Activated CD8-positive, alpha-beta memory T cell treated with anti-CD3 and anti-CD28 coated beads, Interleukin-2, amount 10 ng/mL, durations not matched to agents 7 days and 5 days (primary cell): ENCODE data around the gene MAPK1. TPM values are rescaled to one million over a fixed set of nuclear protein-coding genes. Genes with fewer than 3 reads are reported as not detected.
"Not testable (repeated sequence)": the region's sequence is repeated elsewhere in the genome, so short reads cannot be mapped to it uniquely, and the experiment has no call there.

Experiments used
- ATAC-seq: fragments of 150-1000 bp; cut with Tn5 transposase; one replicate; pipeline ENCODE4 v1.10.0; 2021; ENCODE audit warnings: moderate library complexity
- CTCF ChIA-PET: fragments of 350-600 bp; sonication (Branson Sonifier 250); formaldehyde crosslinking; loops from one replicate; lab custom pipeline; 2021; ENCODE audit warnings: antibody characterized with exemption; lab: Charles Lee
- DNase-seq: peaks from one replicate; pipeline ENCODE4 v3.0.0-alpha.2; 2020
- H3K27ac Mint-ChIP-seq: one replicate; pipeline ENCODE4 v1.8.0; 2021; ENCODE audit warnings: mild to moderate bottlenecking, mixed read lengths
- H3K27me3 Mint-ChIP-seq: one replicate; pipeline ENCODE4 v1.8.0; 2021; ENCODE audit warnings: mixed read lengths
- H3K36me3 Mint-ChIP-seq: one replicate; pipeline ENCODE4 v1.8.0; 2021; ENCODE audit warnings: mild to moderate bottlenecking, mixed read lengths
- H3K4me1 Mint-ChIP-seq: one replicate; pipeline ENCODE4 v1.8.0; 2021; ENCODE audit warnings: mixed read lengths
- H3K4me3 Mint-ChIP-seq: one replicate; pipeline ENCODE4 v1.8.0; 2021; ENCODE audit warnings: mild to moderate bottlenecking, moderate library complexity, mixed read lengths
- H3K9me3 Mint-ChIP-seq: one replicate; pipeline ENCODE4 v1.8.0; 2022; ENCODE audit warnings: low read depth, mixed read lengths
- total RNA-seq, 2 experiments: library from RNA; stranded (reverse); gene quantifications; one replicate each; pipeline ENCODE4 v1.2.3, GENCODE V29; 2021

MAPK1 gene
- total RNA-seq, 2 experiments from 2014 or later = 110 to 112 TPM

DNA sequence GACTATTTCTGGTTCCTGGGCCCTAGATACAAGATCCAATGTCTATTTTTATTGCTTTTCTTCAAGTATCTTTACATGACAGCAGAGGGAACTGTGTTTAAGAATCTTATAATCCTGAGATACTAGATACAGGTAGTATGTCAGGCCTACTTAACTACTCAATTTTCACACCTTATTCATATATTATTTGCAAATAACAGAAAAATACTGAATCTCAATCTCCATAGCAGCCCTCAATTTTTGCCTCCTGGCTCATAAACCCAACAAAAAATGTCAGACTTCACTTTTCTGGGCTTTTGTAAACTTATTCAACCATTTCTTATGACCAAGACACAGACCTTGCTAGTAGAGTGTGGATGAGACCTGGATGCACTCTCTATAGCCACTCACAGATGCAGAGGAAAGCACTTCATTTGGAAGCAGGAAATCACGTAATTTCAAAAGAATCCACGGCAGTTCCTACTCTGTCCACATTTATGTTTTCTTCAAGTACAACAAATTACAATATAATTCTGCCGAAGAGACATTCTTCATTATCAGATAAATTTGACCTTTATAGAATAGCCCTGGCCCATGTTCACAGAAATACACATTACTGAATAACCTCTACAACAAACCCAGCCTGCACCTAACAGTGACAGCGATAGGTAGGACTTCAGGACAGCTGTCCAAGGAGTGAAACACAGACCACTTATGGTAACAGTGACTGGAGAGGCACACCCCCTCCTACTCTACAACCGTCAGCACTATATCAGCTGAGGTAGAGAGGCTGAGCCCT lies 69.8 kb downstream of the MAPK1 start:
- Mint-ChIP-seq H3K4me1 (no peaks in the 10 kb centered on the region), H3K4me3 (no peak overlapping the region), H3K9me3 (no peaks in the 10 kb centered on the region), H3K27ac (peak overlapping the region; percentile 1), H3K27me3 (no peaks in the 10 kb centered on the region), H3K36me3 (peaks cover 36% of the 10 kb centered on the region)
- CTCF ChIA-PET = no interaction called here
- no peak for DNase-seq
- no peak for ATAC-seq

DNA sequence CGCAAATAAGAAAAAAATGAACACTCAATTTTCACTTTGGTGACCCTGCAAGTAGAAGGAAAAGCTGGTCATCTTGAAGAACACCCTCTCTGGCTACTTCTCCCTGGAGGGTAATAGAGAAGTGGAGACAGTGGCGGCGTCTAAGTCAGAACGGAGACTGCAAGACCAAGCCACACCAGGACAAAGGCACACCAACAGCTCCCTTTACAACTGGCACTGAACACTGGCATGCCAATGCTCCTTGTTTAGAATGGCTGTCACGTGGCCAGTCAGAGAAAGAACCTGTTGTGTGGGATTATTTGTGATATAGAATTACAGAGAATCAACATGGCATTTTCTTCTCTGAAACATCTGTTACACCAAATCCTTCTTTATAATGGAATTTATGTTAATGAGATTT lies 70.6 kb downstream of the MAPK1 start:
- Mint-ChIP-seq H3K27me3 (no peaks in the 10 kb centered on the region), H3K36me3 (peaks cover 35% of the 10 kb centered on the region), H3K4me1 (peaks cover 5% of the 10 kb centered on the region), H3K4me3 (no peak overlapping the region), H3K9me3 (no peaks in the 10 kb centered on the region), H3K27ac (no peak overlapping the region)
- DNase-seq = no peak
- CTCF ChIA-PET = no interaction called here
- no peak for ATAC-seq

- Mint-ChIP-seq H3K27ac (no peak overlapping the region), H3K36me3 (peaks cover 33% of the 10 kb centered on the region), H3K9me3 (no peaks in the 10 kb centered on the region), H3K27me3 (no peaks in the 10 kb centered on the region), H3K4me1 (peaks cover 11% of the 10 kb centered on the region), H3K4me3 (no peak overlapping the region)
- ATAC-seq = no peak
- CTCF ChIA-PET = no interaction called here
- no peak for DNase-seq
Measured at GRCh38 chr22:21796231-21796630, 71.2 kb downstream of the MAPK1 start.

DNA sequence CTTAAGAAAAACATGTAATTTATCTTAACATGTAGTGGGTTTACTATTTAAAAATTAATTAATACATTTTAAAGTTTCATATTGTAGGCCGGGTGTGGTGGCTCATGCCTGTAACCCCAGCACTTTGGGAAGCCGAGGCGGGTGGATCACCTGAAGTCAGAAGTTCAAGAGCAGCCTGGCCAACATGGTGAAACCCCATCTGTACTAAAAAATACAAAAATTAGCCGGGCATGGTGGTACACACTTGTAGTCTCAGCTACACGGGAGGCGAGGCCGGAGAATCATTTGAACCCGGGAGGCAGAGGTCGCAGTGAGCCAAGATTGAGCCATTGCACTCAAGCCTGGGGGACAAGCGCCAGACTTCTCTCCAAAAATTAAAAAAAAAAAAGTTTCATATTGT lies 73.7 kb downstream of the MAPK1 start:
- H3K4me3 Mint-ChIP-seq, CTCF ChIA-PET, H3K9me3 Mint-ChIP-seq, ATAC-seq, H3K27me3 Mint-ChIP-seq, H3K27ac Mint-ChIP-seq, DNase-seq: not testable (repeated sequence)
- peaks cover 22% of the 10 kb centered on the region for H3K36me3 Mint-ChIP-seq
- H3K4me1 Mint-ChIP-seq = peaks cover 15% of the 10 kb centered on the region

- ATAC-seq (peak; percentile 70), DNase-seq (peak; percentile 50)
- CTCF ChIA-PET = no interaction called here
- Mint-ChIP-seq H3K4me1 (peaks cover 15% of the 10 kb centered on the region), H3K27ac (peak overlapping the region; percentile 53), H3K4me3 (no peak overlapping the region), H3K9me3 (no peaks in the 10 kb centered on the region), H3K27me3 (no peaks in the 10 kb centered on the region), H3K36me3 (peaks cover 24% of the 10 kb centered on the region)
Measured at GRCh38 chr22:21791635-21792625, 75.5 kb downstream of the MAPK1 start.

GRCh38 chr22:21790849-21791610 lies 76.4 kb downstream of the MAPK1 start:
- not testable (repeated sequence) for H3K4me3 Mint-ChIP-seq, H3K27me3 Mint-ChIP-seq, DNase-seq, H3K9me3 Mint-ChIP-seq
- Mint-ChIP-seq H3K4me1 (peaks cover 16% of the 10 kb centered on the region), H3K27ac (peak overlapping the region; percentile 53), H3K36me3 (peaks cover 21% of the 10 kb centered on the region)
- CTCF ChIA-PET = interaction anchor here (1.0 kb wide), 1 partner anchor 78 kb away, joined by 3 read pairs; no protein-coding TSS in a partner anchor
- peak; percentile 36 for ATAC-seq

GRCh38 chr22:21790359-21790758 lies 77.1 kb downstream of the MAPK1 start:
- CTCF ChIA-PET = interaction anchor here (1.0 kb wide), 1 partner anchor 77 kb away, joined by 3 read pairs; no protein-coding TSS in a partner anchor
- no peak overlapping the region for H3K4me3 Mint-ChIP-seq
- H3K36me3 Mint-ChIP-seq = peaks cover 22% of the 10 kb centered on the region
- H3K27me3 Mint-ChIP-seq = no peaks in the 10 kb centered on the region
- DNase-seq (no peak), ATAC-seq (no peak)
- peaks cover 18% of the 10 kb centered on the region for H3K4me1 Mint-ChIP-seq
- H3K27ac Mint-ChIP-seq = no peak overlapping the region
- no peaks in the 10 kb centered on the region for H3K9me3 Mint-ChIP-seq

DNA sequence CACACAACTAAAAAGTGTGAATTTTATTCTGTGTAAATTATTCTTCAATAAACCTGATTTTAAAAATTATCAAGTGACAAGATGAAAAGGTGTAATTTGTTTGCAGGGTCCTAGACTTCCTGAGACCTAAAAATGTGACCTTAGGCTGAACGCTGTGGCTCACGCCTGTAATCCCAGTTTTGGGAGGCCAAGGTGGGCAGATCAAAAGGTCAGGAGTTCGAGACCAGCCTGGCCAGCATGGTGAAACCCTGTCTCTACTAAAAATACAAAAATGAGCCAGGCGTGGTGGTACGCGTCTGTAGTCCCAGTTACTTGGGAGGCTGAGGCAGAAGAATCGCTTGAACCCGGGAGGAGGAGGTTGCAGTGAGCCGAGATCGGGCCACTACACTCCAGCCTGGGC lies 79.9 kb downstream of the MAPK1 start:
- H3K4me3 Mint-ChIP-seq, CTCF ChIA-PET, ATAC-seq, H3K9me3 Mint-ChIP-seq, DNase-seq, H3K27me3 Mint-ChIP-seq, H3K27ac Mint-ChIP-seq: not testable (repeated sequence)
- Mint-ChIP-seq H3K36me3 (peaks cover 32% of the 10 kb centered on the region), H3K4me1 (peaks cover 18% of the 10 kb centered on the region)

- peaks cover 36% of the 10 kb centered on the region for H3K36me3 Mint-ChIP-seq
- no peak for ATAC-seq
- no peaks in the 10 kb centered on the region for H3K9me3 Mint-ChIP-seq
- CTCF ChIA-PET = interaction anchor here (1.2 to 2.3 kb wide), 2 partner anchors 9 to 172 kb away, joined by 4 to 6 read pairs; partner anchors contain the start of gene PPM1F
- no peak overlapping the region for H3K4me3 Mint-ChIP-seq
- no peak for DNase-seq
- H3K27me3 Mint-ChIP-seq = no peaks in the 10 kb centered on the region
- H3K4me1 Mint-ChIP-seq = peaks cover 19% of the 10 kb centered on the region
- H3K27ac Mint-ChIP-seq = peak overlapping the region; percentile 62
Measured at GRCh38 chr22:21780259-21780658, 87.2 kb downstream of the MAPK1 start.

GRCh38 chr22:21779444-21779843 lies 88.0 kb downstream of the MAPK1 start:
- Mint-ChIP-seq H3K4me3 (no peak overlapping the region), H3K36me3 (peaks cover 33% of the 10 kb centered on the region), H3K27me3 (no peaks in the 10 kb centered on the region), H3K4me1 (peaks cover 21% of the 10 kb centered on the region), H3K27ac (no peak overlapping the region), H3K9me3 (no peaks in the 10 kb centered on the region)
- CTCF ChIA-PET = interaction anchor here (0.9 to 2.3 kb wide), 2 partner anchors 8 to 158 kb away, joined by 3 to 6 read pairs; no protein-coding TSS in a partner anchor
- DNase-seq (no peak), ATAC-seq (no peak)

GRCh38 chr22:21778705-21779363 lies 88.6 kb downstream of the MAPK1 start:
- peaks cover 32% of the 10 kb centered on the region for H3K36me3 Mint-ChIP-seq
- H3K4me1 Mint-ChIP-seq = peaks cover 23% of the 10 kb centered on the region
- ATAC-seq (no peak), DNase-seq (no peak)
- CTCF ChIA-PET = interaction anchor here (0.9 to 2.3 kb wide), 2 partner anchors 8 to 159 kb away, joined by 3 to 6 read pairs; no protein-coding TSS in a partner anchor
- H3K4me3 Mint-ChIP-seq = no peak overlapping the region
- H3K27me3 Mint-ChIP-seq = no peaks in the 10 kb centered on the region
- H3K27ac Mint-ChIP-seq = no peak overlapping the region
- H3K9me3 Mint-ChIP-seq = no peaks in the 10 kb centered on the region

GRCh38 chr22:21771631-21771976 lies 95.8 kb downstream of the MAPK1 start:
- Mint-ChIP-seq H3K4me1 (peaks cover 46% of the 10 kb centered on the region), H3K27ac (no peak overlapping the region), H3K4me3 (no peak overlapping the region), H3K36me3 (peaks cover 67% of the 10 kb centered on the region), H3K9me3 (no peaks in the 10 kb centered on the region), H3K27me3 (no peaks in the 10 kb centered on the region)
- CTCF ChIA-PET = interaction anchor here (1.0 to 2.0 kb wide), 5 partner anchors 9 to 45 kb away, joined by 4 to 9 read pairs (median 5); no protein-coding TSS in a partner anchor
- DNase-seq = no peak
- no peak for ATAC-seq
